Measurements from ENCODE around the gene TNS1. TPM values are rescaled to one million over a fixed set of nuclear protein-coding genes. Genes with fewer than 3 reads are reported as not detected.
A peak's percentile ranks its signal among the peaks of the same experiment; 100 is the strongest.
"Not testable (repeated sequence)": the region's sequence is repeated elsewhere in the genome, so short reads cannot be mapped to it uniquely, and the experiment has no call there.

Gene TNS1
- total RNA-seq, 1 donor: 116 TPM

DNA sequence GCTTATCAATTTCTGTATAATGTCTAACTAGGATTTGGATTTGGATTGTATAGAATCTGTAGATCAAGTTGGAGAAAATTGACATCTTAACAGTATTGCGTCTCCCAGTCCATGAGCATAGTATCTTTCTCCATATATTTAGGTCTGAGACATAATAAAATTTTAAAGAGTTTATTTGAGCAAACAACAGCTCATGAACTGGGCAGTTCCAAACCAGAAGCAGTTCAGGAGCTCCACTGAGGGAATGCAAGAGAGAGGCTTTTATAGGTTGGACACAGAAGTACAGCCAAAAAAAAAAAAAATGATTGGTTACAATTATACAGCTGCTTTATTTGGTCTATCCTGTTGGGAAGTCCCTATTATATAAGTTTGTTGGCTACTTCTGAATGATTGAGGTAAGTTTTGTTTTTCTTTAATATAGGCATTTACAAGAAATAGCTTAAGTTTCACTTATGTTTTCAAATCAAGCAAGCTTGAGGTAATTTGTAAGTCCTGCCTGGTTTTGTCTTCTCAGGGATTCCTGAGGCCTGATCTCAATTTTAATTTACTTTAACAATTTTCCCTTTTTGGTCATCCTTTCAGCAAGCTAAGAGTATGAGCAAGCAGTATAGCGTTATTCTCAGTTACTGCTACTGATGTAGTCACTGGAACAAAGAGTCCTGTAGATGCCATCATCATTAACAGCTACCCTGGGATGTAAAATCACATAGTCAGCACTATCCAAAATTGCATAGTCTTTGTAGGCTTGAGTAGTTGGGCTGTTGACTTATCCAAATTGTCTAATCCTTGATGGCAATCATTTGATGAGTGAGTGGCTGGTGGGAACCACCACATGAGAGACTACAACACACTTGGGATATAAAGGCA lies 38.7 kb upstream of the TNS1 start:
- TF ChIP-seq, protein P1, sequence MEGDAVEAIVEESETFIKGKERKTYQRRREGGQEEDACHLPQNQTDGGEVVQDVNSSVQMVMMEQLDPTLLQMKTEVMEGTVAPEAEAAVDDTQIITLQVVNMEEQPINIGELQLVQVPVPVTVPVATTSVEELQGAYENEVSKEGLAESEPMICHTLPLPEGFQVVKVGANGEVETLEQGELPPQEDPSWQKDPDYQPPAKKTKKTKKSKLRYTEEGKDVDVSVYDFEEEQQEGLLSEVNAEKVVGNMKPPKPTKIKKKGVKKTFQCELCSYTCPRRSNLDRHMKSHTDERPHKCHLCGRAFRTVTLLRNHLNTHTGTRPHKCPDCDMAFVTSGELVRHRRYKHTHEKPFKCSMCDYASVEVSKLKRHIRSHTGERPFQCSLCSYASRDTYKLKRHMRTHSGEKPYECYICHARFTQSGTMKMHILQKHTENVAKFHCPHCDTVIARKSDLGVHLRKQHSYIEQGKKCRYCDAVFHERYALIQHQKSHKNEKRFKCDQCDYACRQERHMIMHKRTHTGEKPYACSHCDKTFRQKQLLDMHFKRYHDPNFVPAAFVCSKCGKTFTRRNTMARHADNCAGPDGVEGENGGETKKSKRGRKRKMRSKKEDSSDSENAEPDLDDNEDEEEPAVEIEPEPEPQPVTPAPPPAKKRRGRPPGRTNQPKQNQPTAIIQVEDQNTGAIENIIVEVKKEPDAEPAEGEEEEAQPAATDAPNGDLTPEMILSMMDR (IDR thresholded peaks at IDR 0.05; ENCODE audit: insufficient read depth, low read length): no peak
- no peak for DNase-seq (ENCODE audit: low read depth)
- H3K4me3 ChIP-seq (ENCODE audit: low read depth, low read length): no peak overlapping the region

GRCh38 chr2:218040883-218041282 lies 38.1 kb upstream of the TNS1 start:
- no peak overlapping the region for H3K4me3 ChIP-seq (ENCODE audit: low read depth, low read length)
- DNase-seq (ENCODE audit: low read depth): no peak
- TF ChIP-seq, protein P1 (IDR thresholded peaks at IDR 0.05; ENCODE audit: insufficient read depth, low read length): no peak

GRCh38 chr2:218039171-218039570 lies 36.4 kb upstream of the TNS1 start:
- no peak overlapping the region for H3K4me3 ChIP-seq (ENCODE audit: low read depth, low read length)
- DNase-seq (ENCODE audit: low read depth): no peak
- TF ChIP-seq, protein P1 (IDR thresholded peaks at IDR 0.05; ENCODE audit: insufficient read depth, low read length): no peak

GRCh38 chr2:218036371-218036770 lies 33.6 kb upstream of the TNS1 start:
- H3K4me3 ChIP-seq (ENCODE audit: low read depth, low read length): no peak overlapping the region
- DNase-seq (ENCODE audit: low read depth): no peak
- TF ChIP-seq, protein P1 (IDR thresholded peaks at IDR 0.05; ENCODE audit: insufficient read depth, low read length): peak; percentile 22

GRCh38 chr2:218035463-218036100 lies 32.8 kb upstream of the TNS1 start:
- H3K4me3 ChIP-seq (ENCODE audit: low read depth, low read length): no peak overlapping the region
- no peak for DNase-seq (ENCODE audit: low read depth)
- TF ChIP-seq, protein P1 (IDR thresholded peaks at IDR 0.05; ENCODE audit: insufficient read depth, low read length): no peak

DNA sequence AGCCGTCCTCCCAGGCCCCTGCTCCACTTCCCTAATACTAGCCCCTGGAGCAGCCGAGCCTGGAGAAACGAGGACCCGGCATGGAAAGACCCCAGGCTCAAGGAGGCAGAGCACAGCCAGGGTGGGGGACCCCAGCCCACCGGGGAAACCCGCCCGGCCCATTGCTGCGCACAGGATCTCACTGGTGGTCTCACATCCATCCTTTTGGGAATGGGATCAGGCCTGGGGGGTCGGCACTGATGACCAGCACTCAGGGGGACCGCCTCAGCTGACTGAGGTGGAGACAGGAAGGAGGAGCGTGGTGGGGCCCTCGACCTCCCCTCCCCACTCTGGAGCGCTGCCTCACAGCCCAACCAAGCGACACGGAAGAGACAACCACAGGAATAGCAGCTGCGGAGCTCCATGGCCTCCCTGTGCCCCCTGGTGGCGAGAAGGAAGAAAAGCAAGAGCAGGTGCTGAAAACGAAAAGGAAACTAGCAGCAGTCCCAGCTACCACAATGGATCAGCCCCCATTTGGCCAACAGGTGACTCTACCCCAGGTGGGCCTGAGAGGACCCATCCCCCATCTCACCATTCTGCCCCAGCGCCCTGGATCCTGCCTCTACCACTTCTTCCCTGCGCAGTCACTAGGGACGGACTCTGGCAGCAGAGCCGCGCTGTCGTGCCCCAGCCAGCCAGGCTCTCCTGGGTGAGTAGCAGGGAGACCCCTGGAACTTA lies 31.9 kb upstream of the TNS1 start:
- TF ChIP-seq, protein P1 (IDR thresholded peaks at IDR 0.05; ENCODE audit: insufficient read depth, low read length): peak; percentile 73
- not testable (repeated sequence) for H3K4me3 ChIP-seq (ENCODE audit: low read depth, low read length)
- DNase-seq (ENCODE audit: low read depth): peak; percentile 63

All from fibroblast of the aortic adventitia (primary cell).